HG03060 (cell line): ENCODE data around the gene MCC.
"Not testable (repeated sequence)": the region's sequence is repeated elsewhere in the genome, so short reads cannot be mapped to it uniquely, and the experiment has no call there.

Experiments
- ATAC-seq: cut with Tn5 transposase; IDR thresholded peaks from one replicate; pipeline ENCODE4 v1.9.1; 2021; ENCODE audit warnings: low read depth, moderate number of reproducible peaks; ENCODE audit not compliant: unreplicated experiment

MCC gene

DNA sequence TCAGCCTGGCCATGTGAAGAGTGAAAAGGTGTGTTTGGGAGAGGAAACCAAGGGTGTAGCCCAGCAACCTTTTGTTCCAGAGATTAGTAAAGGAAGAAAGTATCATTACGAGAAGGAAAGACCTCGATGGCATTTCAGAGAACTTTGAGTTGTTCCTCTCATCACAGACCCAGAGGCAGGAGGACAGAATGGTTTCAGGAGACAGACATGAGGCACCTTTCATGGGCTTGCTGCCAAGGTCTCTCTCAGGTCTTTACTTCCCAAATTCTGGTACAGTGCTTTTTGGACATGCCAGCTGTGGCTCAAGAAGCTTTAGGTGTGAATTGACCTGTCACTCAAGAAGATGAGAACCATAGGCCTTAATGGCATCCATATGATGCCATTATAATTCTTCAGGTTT, 2.8 kb upstream of the MCC start:
- no peak for ATAC-seq

DNA sequence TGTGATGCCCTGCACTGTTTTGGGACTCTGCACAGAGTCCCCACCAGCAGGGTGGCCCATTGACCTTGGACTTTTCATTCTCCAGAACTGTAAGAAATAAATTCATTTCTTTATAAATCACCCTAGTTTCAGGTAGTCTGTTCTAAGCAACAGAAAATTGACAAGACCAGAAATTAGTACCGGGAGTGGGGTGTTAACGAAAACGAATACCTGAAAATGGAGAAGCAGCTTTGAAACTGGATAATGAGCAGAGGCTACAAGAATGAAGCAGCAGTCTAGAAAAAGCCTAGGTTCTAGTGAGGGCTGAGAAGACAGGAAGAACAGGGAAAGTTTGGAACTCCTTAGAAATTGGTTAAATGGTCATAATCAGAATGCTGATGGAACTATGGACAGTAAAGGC, 2.1 kb upstream of the MCC start:
- ATAC-seq: no peak

GRCh38 chr5:113489299-113489698, 1.0 kb upstream of the MCC start:
- ATAC-seq: no peak

DNA sequence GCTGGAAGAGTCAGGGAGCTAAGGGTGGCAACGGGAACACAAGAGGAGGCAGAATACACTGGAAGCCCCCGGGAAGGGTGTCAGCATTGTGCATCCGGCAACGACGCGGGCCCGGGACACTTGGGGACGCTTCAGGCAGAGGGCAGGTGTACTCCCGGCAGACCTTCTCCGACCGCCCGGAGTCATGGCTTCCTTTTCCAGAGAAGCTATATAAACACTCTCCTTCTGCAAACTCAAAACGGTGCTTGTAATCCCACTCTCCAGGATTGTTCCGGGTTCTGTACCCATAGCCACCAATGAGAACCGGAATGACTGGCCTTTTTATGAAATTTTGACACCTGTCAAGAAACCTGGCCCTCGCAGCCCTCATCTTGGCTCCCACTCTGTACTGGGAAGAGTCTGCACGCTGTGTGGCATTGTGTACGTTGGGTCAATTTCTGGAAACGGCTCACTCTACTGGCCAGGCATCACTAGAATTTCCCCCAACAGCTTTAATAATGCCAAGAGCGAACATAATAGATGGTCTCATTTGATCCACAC, 462 bp upstream of the MCC start:
- ATAC-seq: no peak

DNA sequence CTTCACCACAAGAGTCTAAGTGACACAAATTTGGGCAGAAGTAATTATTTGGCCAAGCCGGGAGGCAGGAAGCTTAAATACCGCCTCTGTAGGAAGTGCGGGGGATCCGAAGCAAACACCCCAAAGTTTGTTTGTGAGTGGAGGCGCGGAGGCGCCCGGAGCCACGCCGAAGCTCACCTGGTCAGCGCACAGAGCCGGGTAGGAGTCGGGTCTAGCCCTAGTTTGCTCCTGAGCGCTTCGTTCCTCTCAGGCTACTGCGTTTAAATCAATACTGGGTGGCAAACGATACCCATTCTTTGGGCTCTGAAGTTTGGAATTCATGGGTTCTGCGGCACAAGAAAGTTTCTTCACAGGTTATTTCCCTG, 855 bp downstream of the MCC start:
- ATAC-seq: no peak

DNA sequence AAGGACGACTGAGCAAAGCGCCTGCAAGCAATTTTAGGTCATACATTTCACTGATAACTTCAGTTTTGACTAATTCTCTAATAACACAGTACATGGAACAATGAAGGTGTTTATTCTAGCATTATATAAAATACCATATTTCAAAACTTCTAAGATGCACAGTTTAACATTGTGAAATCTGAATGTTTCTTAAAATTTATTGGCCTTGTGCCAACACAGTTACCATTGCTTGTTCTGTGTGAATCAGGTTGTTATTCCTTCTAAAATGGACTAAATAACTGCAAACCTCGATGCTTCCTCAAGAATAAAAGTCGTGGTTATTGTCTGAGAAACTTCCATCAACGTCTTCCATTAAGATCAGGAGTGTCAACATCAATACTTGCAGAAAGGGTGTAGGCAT, 8.0 kb downstream of the MCC start:
- ATAC-seq: no peak

DNA sequence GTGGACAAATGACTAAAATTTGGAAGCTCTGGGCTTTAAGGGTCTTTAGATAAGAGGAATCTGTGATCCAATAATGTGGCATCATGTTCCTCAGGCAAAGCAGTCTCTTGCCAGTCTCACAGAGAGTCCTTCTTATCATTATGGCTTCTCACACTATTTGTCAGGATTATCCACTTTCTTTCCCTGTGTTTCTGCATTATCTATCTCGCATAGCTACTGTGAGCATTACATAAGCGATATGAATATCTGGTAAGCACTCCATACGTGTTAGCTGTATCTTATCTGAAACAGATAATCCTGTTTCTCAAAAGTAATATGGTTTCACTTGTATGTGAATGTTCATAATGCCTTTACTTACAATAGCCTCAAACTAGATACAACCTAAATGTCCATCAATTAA, 9.6 kb downstream of the MCC start:
- ATAC-seq: no peak

GRCh38 chr5:113474100-113474728, 14.0 kb downstream of the MCC start:
- ATAC-seq: no peak

GRCh38 chr5:113463032-113463431, 25.2 kb downstream of the MCC start:
- ATAC-seq: no peak

- not testable (repeated sequence) for ATAC-seq
Observed at GRCh38 chr5:113457106-113457505, 31.1 kb downstream of the MCC start.

- ATAC-seq: no peak
Observed at GRCh38 chr5:113452941-113453340, 35.3 kb downstream of the MCC start.

DNA sequence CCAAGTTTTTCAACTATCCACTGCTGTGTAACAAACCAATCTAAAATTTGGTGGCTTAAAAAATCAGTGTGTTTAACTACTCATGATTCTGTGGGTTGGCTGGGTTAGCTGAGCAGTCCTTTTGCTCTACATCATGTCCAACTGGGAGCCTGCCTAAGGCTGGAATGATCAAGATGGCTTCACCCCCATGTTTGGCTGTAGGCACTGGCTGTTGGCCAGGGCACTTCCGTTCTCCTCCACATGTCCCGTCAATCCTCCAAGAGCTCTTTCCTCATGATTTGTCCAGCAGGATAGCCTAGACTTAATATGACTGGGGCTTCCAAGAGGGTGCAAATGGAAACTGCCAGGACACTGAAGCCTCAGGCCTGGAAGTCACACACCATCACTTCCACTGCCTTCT, 36.5 kb downstream of the MCC start:
- ATAC-seq: no peak

GRCh38 chr5:113450929-113451328, 37.3 kb downstream of the MCC start:
- ATAC-seq: no peak

GRCh38 chr5:113450462-113450861, 37.8 kb downstream of the MCC start:
- no peak for ATAC-seq

GRCh38 chr5:113448252-113448651, 40.0 kb downstream of the MCC start:
- ATAC-seq: no peak

DNA sequence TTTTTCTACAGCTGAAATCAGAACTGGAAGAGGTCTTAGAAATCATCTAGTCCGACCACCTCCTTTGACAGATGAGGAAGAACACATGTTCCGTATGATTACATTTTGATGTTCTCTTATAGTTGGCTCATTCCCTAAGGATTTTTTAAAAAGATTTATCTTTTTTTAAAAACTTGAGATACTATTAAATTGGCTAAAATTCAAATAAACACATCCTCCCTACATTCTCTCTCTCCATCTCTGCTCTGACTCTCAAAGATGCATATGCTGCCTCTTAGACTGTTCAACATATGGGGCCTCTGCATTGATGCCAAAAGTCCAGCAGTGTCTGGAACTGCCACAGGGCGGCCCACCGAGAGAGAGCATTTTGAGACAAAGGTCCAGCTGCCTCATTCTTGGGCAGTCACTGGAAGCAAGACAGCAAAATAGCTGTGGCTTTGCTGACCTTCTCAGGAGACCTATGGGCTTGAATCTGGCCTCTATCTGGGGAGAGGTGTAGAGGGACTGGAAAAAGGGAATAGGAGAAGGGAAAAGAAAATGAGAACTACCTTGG, 40.7 kb downstream of the MCC start:
- no peak for ATAC-seq

DNA sequence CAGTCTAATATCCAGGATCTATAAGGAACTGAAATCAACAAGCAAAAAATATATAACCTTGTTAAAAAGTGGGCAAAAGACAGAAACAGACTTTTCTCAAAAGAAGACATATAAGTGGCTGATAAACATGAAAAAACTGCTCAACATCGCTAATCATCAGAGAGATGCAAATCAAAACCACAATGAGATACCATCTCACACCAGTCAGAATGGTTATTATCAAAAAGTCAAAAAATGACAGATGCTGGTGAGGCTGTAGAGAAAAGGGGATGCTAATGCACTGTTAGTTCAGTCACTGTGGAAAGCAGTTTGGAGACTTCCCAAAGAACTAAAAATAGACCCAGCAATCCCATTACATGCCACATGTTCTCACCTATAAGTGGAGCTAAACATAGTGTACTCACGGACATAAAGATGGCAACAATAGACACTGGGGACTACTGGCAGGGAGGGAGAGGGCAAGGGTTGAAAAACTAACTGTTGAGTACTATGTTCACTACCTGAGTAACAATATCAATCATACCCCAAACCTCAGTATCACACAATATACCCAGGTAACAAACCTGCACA, 41.8 kb downstream of the MCC start:
- ATAC-seq: no peak

- no peak for ATAC-seq
Observed at GRCh38 chr5:113437111-113437510, 51.1 kb downstream of the MCC start.

DNA sequence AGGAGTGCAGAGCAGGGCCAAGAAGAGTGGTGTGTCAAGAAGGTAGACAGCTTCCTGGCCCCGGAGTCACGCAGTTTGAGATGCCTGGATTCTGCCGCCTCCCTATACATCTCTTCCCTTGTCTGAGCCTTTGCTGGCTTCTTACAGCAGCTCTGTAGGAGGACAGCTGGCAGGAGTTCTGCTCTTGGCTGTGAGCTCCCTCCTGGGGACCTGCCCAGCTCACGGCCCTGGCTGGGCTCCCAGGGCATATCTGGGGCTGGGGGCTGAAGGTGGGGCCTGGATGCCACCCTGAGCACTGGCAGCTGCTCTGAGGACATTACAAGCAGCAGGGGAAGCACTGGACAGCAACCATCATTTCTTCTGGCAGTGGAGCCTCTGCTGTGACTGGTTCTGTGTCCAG, 52.7 kb downstream of the MCC start:
- ATAC-seq: no peak

GRCh38 chr5:113434889-113435288, 53.4 kb downstream of the MCC start, which contains the start of gene TSSK1B:
TSS of gene TSSK1B (minus strand) at chr5:113434989. CDS start at chr5:113434839, 150 bp downstream.
- ATAC-seq: no peak

GRCh38 chr5:113433862-113434612, 54.2 kb downstream of the MCC start:
- ATAC-seq: no peak
